ACC112 (cell line): ENCODE results near the gene TRPM3.

ENCODE experiments used
- H2AFZ ChIP-seq: fragments of 200-600 bp; sonication (generic); one replicate; pipeline ENCODE4 v1.6.0; 2017; ENCODE audit warnings: antibody characterized with exemption, low read length; ENCODE audit not compliant: unreplicated experiment
- H3K27ac ChIP-seq: fragments of 200-600 bp; sonication (generic); 2 replicates; pipeline ENCODE4 v1.5.1; 2014; ENCODE audit warnings: low read depth, mild to moderate bottlenecking, antibody characterized with exemption, low read length, moderate library complexity
- H3K27me3 ChIP-seq: fragments of 200-600 bp; sonication (generic); 2 replicates; pipeline ENCODE4 v1.6.1; 2014; ENCODE audit warnings: mild to moderate bottlenecking, antibody characterized with exemption, low read length, moderate library complexity, mixed read lengths; ENCODE audit not compliant: insufficient read depth
- H3K36me3 ChIP-seq: fragments of 200-600 bp; sonication (generic); 2 replicates; pipeline ENCODE4 v1.6.1; 2016; ENCODE audit warnings: mild to moderate bottlenecking, antibody characterized with exemption, low read length, moderate library complexity, mixed read lengths; ENCODE audit not compliant: insufficient read depth
- H3K4me1 ChIP-seq: fragments of 200-600 bp; sonication (generic); one replicate; pipeline ENCODE4 v1.6.1; 2016; ENCODE audit warnings: low read length, mixed read lengths; ENCODE audit not compliant: insufficient read depth, unreplicated experiment, control insufficient read depth
- H3K4me3 ChIP-seq: fragments of 200-600 bp; sonication (generic); 2 replicates; pipeline ENCODE4 v1.5.1; 2014; ENCODE audit warnings: mild to moderate bottlenecking, low read depth, low read length
- H3K79me2 ChIP-seq: fragments of 200-600 bp; sonication (generic); one replicate; pipeline ENCODE4 v1.6.0; 2016; ENCODE audit warnings: low read length; ENCODE audit not compliant: control insufficient read depth, unreplicated experiment, insufficient read depth

TRPM3 gene

DNA sequence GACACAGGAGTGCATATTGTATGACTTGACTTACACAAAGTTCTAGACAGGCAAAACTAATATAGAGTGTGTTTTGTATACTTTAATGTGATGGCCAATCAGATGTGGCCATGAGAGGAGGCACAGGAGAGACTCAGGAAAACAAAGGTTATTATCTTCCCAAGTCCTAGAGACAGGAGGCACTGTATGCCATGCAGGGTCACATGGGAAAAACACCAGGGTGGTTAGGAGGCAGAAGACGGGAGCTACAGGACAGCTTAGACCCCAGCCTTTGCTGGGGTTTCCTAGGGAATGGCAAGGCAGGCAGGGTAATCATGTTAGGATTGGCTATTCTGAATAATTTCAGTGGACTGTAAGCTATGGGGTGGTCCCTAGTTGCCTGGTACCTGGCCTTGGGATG lies 16.2 kb downstream of the TRPM3 start:
- Histone ChIP-seq H3K4me1 (no peaks in the 10 kb centered on the region), H3K36me3 (no peaks in the 10 kb centered on the region), H2AFZ (no peak overlapping the region), H3K27me3 (peaks cover 10% of the 10 kb centered on the region; the same call in 1 of the 2 replicates), H3K79me2 (no peaks in the 10 kb centered on the region), H3K27ac (no peak overlapping the region), H3K4me3 (no peak overlapping the region)

DNA sequence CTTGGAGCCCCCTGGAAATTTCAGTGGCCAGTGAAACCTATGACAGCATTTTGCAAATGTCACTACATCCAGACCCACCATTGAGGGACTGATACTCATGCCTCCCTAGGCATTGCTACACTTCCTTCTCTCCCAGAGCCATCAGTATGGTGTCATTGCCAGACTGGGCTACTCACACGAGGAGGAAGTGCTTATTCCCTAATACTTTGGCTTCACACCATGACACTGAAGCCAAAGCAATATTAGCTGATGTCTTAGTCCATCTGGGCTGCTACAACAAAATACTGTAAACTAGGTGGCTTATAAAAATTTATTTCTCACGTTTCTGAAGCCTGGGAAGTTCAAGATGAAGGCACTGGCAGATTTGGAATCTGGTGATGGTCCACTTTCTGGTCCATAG lies 22.6 kb downstream of the TRPM3 start:
- no peak overlapping the region for H3K27ac ChIP-seq
- no peak overlapping the region for H3K4me3 ChIP-seq
- H3K79me2 ChIP-seq: no peaks in the 10 kb centered on the region
- H3K27me3 ChIP-seq: peaks cover 23% of the 10 kb centered on the region
- H3K36me3 ChIP-seq: no peaks in the 10 kb centered on the region
- H2AFZ ChIP-seq: no peak overlapping the region
- H3K4me1 ChIP-seq: no peaks in the 10 kb centered on the region

DNA sequence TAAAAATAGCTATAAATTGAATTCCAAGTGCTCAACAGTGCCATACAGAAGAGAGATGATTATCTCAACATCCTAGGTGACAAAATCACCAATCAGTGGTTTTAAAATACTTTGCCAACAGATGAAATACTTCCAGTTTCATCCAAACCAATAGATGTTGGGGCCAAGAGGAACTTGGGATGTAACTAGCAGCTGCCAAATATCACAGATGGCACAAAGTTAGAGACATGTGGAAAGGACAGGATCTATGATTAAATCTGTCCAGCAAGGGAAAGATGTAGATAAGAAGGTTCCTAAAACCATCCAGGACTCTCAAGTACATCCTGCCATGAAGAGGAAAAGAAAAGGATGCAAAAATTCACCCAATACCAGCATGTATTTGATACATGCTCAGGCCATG lies 23.8 kb downstream of the TRPM3 start:
- H2AFZ ChIP-seq: no peak overlapping the region
- H3K27me3 ChIP-seq: peaks cover 25% of the 10 kb centered on the region
- H3K4me1 ChIP-seq: no peaks in the 10 kb centered on the region
- no peak overlapping the region for H3K27ac ChIP-seq
- H3K79me2 ChIP-seq: no peaks in the 10 kb centered on the region
- H3K4me3 ChIP-seq: no peak overlapping the region
- H3K36me3 ChIP-seq: no peaks in the 10 kb centered on the region

DNA sequence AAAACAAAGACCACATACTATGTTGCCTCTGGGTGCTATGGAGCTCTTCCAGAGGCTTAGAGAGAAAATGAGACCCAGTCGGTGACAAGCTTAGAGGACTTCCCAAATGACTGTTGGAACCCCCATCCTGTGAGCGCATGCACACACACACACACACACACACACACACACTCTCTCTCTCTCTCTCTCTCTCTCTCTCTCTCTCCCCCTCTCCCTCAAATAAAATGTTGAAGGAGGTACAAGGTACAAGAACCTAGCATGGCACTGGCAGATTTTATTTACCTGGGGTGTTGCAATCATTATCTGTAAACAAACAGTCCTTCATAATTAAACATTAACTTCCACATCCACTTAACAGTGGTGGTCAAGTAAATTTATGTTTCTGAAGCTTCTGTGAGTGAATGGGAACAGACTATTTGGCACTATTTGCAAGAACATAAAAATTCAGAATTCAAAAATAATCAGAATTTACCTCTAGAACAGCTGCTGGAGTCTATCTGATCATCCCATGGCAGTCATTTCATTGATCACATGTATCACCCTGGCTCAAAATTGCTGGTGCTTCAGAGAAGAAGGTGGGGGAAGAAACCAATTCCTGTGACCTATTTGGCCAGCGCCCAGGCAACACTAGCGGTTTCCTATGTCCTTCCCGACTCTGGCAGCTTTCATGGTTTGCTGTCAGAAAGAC lies 24.9 kb downstream of the TRPM3 start:
- Histone ChIP-seq H3K4me3 (no peak overlapping the region), H3K4me1 (no peaks in the 10 kb centered on the region), H2AFZ (no peak overlapping the region)

DNA sequence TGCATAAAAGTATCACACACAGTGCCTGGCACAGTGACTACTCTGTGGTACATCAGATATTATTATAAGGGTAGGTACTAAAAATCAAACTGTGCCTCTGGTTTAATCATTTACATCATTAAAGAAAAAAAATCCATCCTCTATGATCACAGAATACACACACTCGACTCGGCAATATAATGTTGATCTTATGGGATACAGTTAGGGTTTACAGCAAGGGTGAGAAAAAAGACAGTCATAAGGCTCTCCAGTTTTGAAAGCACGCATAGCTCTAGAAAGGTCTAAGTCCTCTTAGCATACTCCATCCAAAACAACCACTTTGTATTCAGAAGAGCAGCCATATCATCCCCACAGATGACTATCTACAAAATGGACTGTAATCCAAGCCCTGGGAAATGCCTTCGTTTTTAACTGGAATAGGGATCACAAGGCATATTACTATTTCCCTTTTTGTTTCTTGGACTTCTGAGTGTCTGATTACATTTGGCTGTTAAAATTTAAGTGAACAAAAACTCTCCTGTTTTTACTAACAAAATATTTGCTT lies 26.6 kb downstream of the TRPM3 start:
- no peaks in the 10 kb centered on the region for H3K79me2 ChIP-seq
- peaks cover 34% of the 10 kb centered on the region for H3K27me3 ChIP-seq
- H3K27ac ChIP-seq: no peak overlapping the region
- H3K36me3 ChIP-seq: no peaks in the 10 kb centered on the region
- no peak overlapping the region for H3K4me3 ChIP-seq
- H3K4me1 ChIP-seq: no peaks in the 10 kb centered on the region
- no peak overlapping the region for H2AFZ ChIP-seq

More for the DNA sequence above, 24.9 kb downstream of the TRPM3 start:
- Histone ChIP-seq H3K36me3 (no peaks in the 10 kb centered on the region), H3K27ac (no peak overlapping the region), H3K79me2 (no peaks in the 10 kb centered on the region), H3K27me3 (peaks cover 28% of the 10 kb centered on the region)

DNA sequence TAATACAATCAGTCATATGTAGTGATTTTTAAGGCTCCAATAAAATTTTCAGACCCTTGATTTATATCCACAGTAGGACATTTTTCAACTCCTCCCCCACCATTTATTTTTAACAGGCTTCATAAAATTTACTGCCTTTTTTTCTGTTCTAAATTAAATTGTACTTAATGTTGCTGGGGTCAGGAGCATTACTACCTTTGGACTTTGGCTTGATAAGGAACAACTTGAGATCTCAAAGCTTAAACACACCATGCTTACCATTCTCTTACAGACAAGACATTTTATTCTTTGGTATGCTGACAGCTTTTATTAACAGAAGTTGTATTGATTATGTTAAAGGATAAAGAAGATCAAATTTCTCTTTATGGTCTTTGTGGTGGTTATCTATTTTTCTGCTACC lies 30.5 kb downstream of the TRPM3 start:
- Histone ChIP-seq H3K36me3 (no peaks in the 10 kb centered on the region), H3K4me3 (no peak overlapping the region), H3K4me1 (no peaks in the 10 kb centered on the region), H3K27me3 (peaks cover 39% of the 10 kb centered on the region), H3K27ac (no peak overlapping the region), H3K79me2 (no peaks in the 10 kb centered on the region), H2AFZ (no peak overlapping the region)

DNA sequence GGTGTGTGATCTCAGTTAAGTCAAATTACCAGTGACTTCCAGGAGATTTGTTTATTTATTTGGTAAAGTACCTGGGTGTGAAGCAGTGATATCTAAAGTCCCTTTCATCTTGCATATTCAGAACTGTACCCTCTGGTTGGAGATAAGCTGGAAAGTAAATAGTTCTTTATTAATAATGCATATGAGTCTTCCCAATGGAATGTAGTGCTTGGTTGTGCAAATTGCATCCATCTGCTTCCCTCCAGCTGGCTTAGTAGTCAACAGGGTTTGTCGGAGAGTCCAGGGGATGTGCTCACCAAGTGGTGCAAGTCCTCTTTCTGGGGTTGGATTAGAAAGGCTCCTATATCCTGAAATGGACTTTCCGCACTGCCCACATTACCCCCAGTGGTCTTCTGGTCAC lies 42.0 kb downstream of the TRPM3 start:
- Histone ChIP-seq H3K36me3 (no peaks in the 10 kb centered on the region), H3K4me1 (no peaks in the 10 kb centered on the region), H3K4me3 (no peak overlapping the region), H3K27ac (no peak overlapping the region), H3K79me2 (no peaks in the 10 kb centered on the region), H2AFZ (no peak overlapping the region), H3K27me3 (peaks cover 27% of the 10 kb centered on the region)

DNA sequence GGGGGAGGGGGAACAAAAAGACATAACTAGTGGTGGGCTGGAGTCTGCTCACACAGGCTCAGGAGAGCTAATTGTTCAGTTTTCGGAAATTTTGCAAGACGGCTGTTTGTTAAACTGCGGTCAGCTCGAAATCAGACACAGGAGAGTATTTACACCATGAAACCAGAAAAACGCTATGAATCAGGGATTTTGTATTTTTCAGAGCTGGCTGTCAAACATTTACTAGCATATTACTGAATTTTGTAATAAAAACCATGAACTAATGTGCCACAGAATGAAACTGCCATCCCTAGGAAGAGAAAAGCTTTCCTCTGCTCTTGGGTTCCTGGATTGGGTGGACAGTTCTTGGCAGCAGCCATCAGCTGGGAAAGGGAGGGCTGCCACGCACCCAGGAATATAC lies 45.3 kb downstream of the TRPM3 start:
- H3K79me2 ChIP-seq: no peaks in the 10 kb centered on the region
- H3K27ac ChIP-seq: no peak overlapping the region
- no peaks in the 10 kb centered on the region for H3K36me3 ChIP-seq
- no peak overlapping the region for H3K4me3 ChIP-seq
- no peak overlapping the region for H2AFZ ChIP-seq
- peaks cover 12% of the 10 kb centered on the region for H3K27me3 ChIP-seq
- no peaks in the 10 kb centered on the region for H3K4me1 ChIP-seq

DNA sequence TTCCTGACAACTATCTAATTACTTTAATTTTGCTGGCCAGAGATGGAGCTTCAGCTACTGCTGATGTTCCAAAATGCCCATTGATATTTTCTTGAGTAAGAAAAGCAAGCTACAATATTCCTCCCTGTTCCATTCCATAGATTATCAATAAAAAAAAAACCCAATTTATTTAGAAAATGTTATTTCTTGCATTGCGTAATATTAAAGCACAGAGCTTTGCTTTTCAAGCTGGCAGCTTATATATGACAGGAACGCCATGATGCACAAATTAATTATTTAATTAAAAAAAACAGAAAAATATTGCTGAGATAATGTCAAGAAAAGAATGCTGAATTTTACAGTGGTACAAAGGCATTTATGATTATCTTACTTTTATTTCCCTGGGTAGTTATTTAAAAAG lies 47.9 kb downstream of the TRPM3 start:
- Histone ChIP-seq H3K36me3 (no peaks in the 10 kb centered on the region), H2AFZ (no peak overlapping the region), H3K4me3 (no peak overlapping the region), H3K27me3 (peaks cover 11% of the 10 kb centered on the region), H3K79me2 (no peaks in the 10 kb centered on the region), H3K27ac (no peak overlapping the region), H3K4me1 (no peaks in the 10 kb centered on the region)

DNA sequence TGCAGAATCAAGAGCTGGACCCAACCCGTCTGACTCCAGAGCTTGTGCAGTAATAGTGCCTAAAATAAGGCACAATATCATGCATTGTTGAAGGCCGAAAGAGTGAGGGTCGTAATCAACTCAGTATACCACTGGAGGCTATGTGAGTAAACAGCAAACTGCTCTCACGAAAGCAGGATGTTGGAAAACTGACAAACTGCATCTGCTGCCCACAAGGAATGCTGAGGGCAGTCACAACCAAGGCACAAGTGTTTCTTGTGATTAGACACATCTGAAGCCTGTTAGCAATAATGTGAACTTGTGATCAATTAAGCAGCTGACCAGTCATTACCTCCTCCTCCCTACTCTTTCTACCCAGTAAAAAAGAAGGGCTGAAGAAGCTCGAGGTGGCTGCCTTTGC lies 48.8 kb downstream of the TRPM3 start:
- no peaks in the 10 kb centered on the region for H3K36me3 ChIP-seq

DNA sequence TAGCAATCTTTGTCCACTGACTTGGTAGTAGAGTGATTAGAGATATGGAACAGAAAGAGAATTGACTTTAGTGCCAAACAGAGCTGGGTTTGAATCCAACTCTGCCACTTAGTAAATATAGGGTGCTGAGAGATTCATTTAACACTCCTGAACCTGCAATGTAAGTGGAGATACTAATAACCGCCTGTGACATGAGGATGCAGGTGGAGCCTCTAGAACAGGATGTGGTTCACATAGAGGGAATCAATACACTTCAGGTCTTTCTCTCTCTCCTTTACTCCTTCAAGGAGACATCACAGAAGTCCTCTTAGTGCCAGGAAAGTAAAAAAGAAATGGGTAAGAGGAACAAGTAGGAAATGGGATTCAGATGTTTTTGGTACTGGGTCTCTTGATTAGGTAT lies 49.8 kb downstream of the TRPM3 start:
- H3K79me2 ChIP-seq: no peaks in the 10 kb centered on the region
- no peaks in the 10 kb centered on the region for H3K36me3 ChIP-seq
- no peak overlapping the region for H2AFZ ChIP-seq
- H3K4me3 ChIP-seq: no peak overlapping the region
- H3K27ac ChIP-seq: no peak overlapping the region
- H3K27me3 ChIP-seq: peaks cover 11% of the 10 kb centered on the region
- no peaks in the 10 kb centered on the region for H3K4me1 ChIP-seq

More for the DNA sequence above, 48.8 kb downstream of the TRPM3 start:
- no peak overlapping the region for H3K27ac ChIP-seq
- H3K79me2 ChIP-seq: no peaks in the 10 kb centered on the region
- H3K4me3 ChIP-seq: no peak overlapping the region
- no peaks in the 10 kb centered on the region for H3K4me1 ChIP-seq
- peaks cover 11% of the 10 kb centered on the region for H3K27me3 ChIP-seq
- no peak overlapping the region for H2AFZ ChIP-seq
